DOHH2 (cell line): ENCODE data around the gene CKM.

Experiments used
- H3F3A ChIP-seq: fragments of 200-600 bp; sonication (generic), shearing (Covaris generic); 2 replicates; pipeline ENCODE4 v1.6.0; 2016; ENCODE audit warnings: antibody characterized with exemption, mild to moderate bottlenecking; ENCODE audit not compliant: control insufficient read depth, insufficient read depth
- H3K27ac ChIP-seq: fragments of 200-600 bp; sonication (generic); 2 replicates; pipeline ENCODE4 v1.5.1; 2014; ENCODE audit warnings: low read depth, mild to moderate bottlenecking, low read length, moderate library complexity
- H3K27me3 ChIP-seq: fragments of 200-600 bp; sonication (generic); 2 replicates; pipeline ENCODE4 v1.6.1; 2014; ENCODE audit warnings: mild to moderate bottlenecking, low read length, mixed read lengths; ENCODE audit not compliant: control insufficient read depth
- H3K36me3 ChIP-seq: fragments of 200-600 bp; sonication (generic); 2 replicates; pipeline ENCODE4 v1.6.1; 2014; ENCODE audit warnings: mild to moderate bottlenecking, low read length, moderate library complexity, mixed read lengths; ENCODE audit not compliant: control insufficient read depth
- H3K4me1 ChIP-seq: fragments of 200-600 bp; sonication (generic); 2 replicates; pipeline ENCODE4 v1.6.1; 2014; ENCODE audit warnings: mild to moderate bottlenecking, low read length, mixed read lengths; ENCODE audit not compliant: control insufficient read depth
- H3K4me2 ChIP-seq: fragments of 200-600 bp; sonication (generic); 2 replicates; pipeline ENCODE4 v1.6.0; 2014; ENCODE audit warnings: mild to moderate bottlenecking, low read length, moderate library complexity
- H3K4me3 ChIP-seq: fragments of 200-600 bp; sonication (generic); 2 replicates; pipeline ENCODE4 v1.5.1; 2014; ENCODE audit warnings: mild to moderate bottlenecking, low read length, mixed read lengths
- H3K79me2 ChIP-seq: fragments of 200-600 bp; sonication (generic); 2 replicates; pipeline ENCODE4 v1.6.1; 2014; ENCODE audit warnings: mild to moderate bottlenecking, low read length, mixed read lengths; ENCODE audit not compliant: control insufficient read depth
- H3K9me2 ChIP-seq: fragments of 200-600 bp; sonication (generic); replicated peaks from 2 replicates; pipeline ENCODE4 v1.6.1; 2014; ENCODE audit warnings: mild to moderate bottlenecking, low read length, mixed read lengths; ENCODE audit not compliant: control insufficient read depth
- H3K9me3 ChIP-seq: fragments of 200-600 bp; sonication (generic); 2 replicates; pipeline ENCODE4 v1.6.1; 2014; ENCODE audit warnings: antibody characterized with exemption, low read length, mixed read lengths; ENCODE audit not compliant: control insufficient read depth, insufficient read depth
- H4K20me1 ChIP-seq: fragments of 200-600 bp; sonication (generic); 2 replicates; pipeline ENCODE4 v1.6.0; 2014; ENCODE audit warnings: low read depth, mild to moderate bottlenecking, antibody characterized with exemption, low read length, moderate library complexity; ENCODE audit not compliant: control insufficient read depth, insufficient read depth
- CTCF ChIP-seq: fragments of 200-600 bp; sonication (generic); IDR thresholded peaks from one replicate; pipeline ENCODE4 v1.5.1; 2014; ENCODE audit warnings: antibody characterized with exemption, mild to moderate bottlenecking, low read depth, low read length; ENCODE audit not compliant: poor library complexity, severe bottlenecking
- EZH2phosphoT487 ChIP-seq: fragments of 200-600 bp; sonication (generic); IDR thresholded peaks from 2 replicates; pipeline ENCODE4 v1.6.1; 2017; ENCODE audit warnings: borderline replicate concordance, mild to moderate bottlenecking, antibody characterized with exemption, low read length, moderate library complexity, mixed read lengths

CKM gene

DNA sequence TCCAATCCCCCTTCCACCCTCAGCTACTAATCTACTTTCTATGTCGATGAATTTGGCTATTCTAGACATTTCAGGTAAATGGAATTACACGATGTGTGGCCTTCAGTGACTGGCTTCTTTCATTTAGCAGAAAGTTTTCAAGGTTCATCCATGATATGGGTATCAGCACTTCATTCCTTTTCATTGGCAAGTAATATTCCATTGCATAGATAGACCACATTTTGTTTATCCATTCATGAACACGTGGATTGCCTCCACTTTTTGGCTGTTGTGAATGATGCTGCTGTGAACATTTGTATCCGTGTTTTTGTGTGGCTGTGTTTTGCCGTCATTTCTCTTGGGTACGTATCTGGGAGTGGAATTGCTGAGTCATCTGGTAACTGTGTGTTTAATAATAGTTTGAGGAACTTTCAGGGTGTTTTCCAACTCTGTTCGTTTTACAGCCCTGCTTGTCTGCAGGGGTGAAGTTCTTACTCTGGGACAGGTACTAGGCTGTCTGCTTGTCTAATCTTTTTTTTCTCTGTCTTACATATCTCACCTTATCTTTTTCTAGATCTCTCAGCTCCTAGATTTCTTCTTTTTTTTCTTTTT lies 39.1 kb downstream of the CKM start:
- Histone ChIP-seq H3K4me1 (no peaks in the 10 kb centered on the region), H3K4me3 (no peak overlapping the region), H3K79me2 (no peaks in the 10 kb centered on the region), H3K27me3 (no peaks in the 10 kb centered on the region), H3K4me2 (no peak overlapping the region), H3K27ac (no peak overlapping the region), H3F3A (no peaks in the 10 kb centered on the region), H3K36me3 (no peaks in the 10 kb centered on the region), H3K9me3 (no peaks in the 10 kb centered on the region), H3K9me2 (no peaks in the 10 kb centered on the region), H4K20me1 (no peaks in the 10 kb centered on the region)
- no peak for TF ChIP-seq EZH2phosphoT487
- TF ChIP-seq CTCF, result no peak

- H4K20me1 ChIP-seq, result no peaks in the 10 kb centered on the region
Measured at GRCh38 chr19:45280471-45280961, 42.2 kb downstream of the CKM start.

DNA sequence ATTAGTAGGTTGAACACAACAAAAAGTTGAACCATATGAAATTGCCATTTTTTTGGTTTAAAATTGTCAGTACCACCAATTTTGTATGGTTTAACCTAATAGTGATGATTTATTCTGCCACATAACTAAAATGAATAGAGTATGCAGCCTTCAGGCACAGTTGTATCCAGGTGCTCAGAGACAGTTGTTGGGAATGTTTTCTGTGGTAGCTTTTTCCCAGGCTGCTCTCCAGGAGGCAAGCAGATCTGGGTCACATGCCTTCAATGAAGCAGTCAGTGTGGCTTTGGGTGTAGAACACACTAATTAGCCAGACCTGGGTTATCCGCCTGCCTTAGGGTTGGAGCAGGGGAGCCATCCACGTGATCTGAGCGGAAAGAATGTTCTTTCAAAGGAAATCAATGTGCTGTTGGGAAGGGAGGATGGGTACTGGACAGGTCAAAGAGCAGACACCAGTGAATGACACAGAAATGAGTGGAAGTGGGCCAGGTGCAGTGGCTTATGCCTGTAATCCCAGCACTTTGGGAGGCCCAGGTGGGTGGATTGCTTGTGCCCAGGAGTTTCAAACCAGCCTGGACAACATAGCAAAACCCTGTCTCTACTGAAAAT lies 43.0 kb downstream of the CKM start:
- H3K4me2 ChIP-seq, result no peak overlapping the region
- no peaks in the 10 kb centered on the region for H4K20me1 ChIP-seq
- H3K36me3 ChIP-seq, result no peaks in the 10 kb centered on the region
- H3F3A ChIP-seq, result no peaks in the 10 kb centered on the region
- H3K9me3 ChIP-seq, result no peaks in the 10 kb centered on the region
- H3K27me3 ChIP-seq, result no peaks in the 10 kb centered on the region
- TF ChIP-seq CTCF (no peak), EZH2phosphoT487 (no peak)
- H3K4me3 ChIP-seq, result no peak overlapping the region
- no peak overlapping the region for H3K27ac ChIP-seq
- H3K79me2 ChIP-seq, result no peaks in the 10 kb centered on the region
- H3K4me1 ChIP-seq, result peaks cover 11% of the 10 kb centered on the region
- no peaks in the 10 kb centered on the region for H3K9me2 ChIP-seq

More at GRCh38 chr19:45280471-45280961, 42.2 kb downstream of the CKM start:
- no peaks in the 10 kb centered on the region for H3K9me3 ChIP-seq
- no peaks in the 10 kb centered on the region for H3K9me2 ChIP-seq
- H3K36me3 ChIP-seq, result no peaks in the 10 kb centered on the region
- H3K4me2 ChIP-seq, result no peak overlapping the region
- H3K27ac ChIP-seq, result no peak overlapping the region
- H3K27me3 ChIP-seq, result no peaks in the 10 kb centered on the region
- no peaks in the 10 kb centered on the region for H3F3A ChIP-seq
- H3K4me1 ChIP-seq, result peaks cover 11% of the 10 kb centered on the region
- no peak overlapping the region for H3K4me3 ChIP-seq
- TF ChIP-seq EZH2phosphoT487, result no peak
- TF ChIP-seq CTCF, result no peak
- H3K79me2 ChIP-seq, result no peaks in the 10 kb centered on the region
